NCI-H2196 (cell line): ENCODE measurements around the gene YJEFN3.

ENCODE experiments used
- DNase-seq: peaks from one replicate; lab custom pipeline; 2025; ENCODE audit not compliant: unreplicated experiment; lab: John Stamatoyannopoulos, UW

Gene YJEFN3

GRCh38 chr19:19553670-19554069, 25.0 kb downstream of the YJEFN3 start:
- no peak for DNase-seq

GRCh38 chr19:19554074-19555023, 25.6 kb downstream of the YJEFN3 start:
- DNase-seq = peak; percentile 30

GRCh38 chr19:19558055-19558454, 29.3 kb downstream of the YJEFN3 start:
- DNase-seq = no peak

GRCh38 chr19:19558636-19559035, 29.9 kb downstream of the YJEFN3 start:
- DNase-seq = no peak

- DNase-seq = no peak
These were observed 31.2 kb downstream of the YJEFN3 start for GRCh38 chr19:19559931-19560330.

- no peak for DNase-seq
These were observed 33.4 kb downstream of the YJEFN3 start for GRCh38 chr19:19561946-19562664.

- no peak for DNase-seq
These were observed 34.1 kb downstream of the YJEFN3 start for GRCh38 chr19:19562665-19563347.

DNA sequence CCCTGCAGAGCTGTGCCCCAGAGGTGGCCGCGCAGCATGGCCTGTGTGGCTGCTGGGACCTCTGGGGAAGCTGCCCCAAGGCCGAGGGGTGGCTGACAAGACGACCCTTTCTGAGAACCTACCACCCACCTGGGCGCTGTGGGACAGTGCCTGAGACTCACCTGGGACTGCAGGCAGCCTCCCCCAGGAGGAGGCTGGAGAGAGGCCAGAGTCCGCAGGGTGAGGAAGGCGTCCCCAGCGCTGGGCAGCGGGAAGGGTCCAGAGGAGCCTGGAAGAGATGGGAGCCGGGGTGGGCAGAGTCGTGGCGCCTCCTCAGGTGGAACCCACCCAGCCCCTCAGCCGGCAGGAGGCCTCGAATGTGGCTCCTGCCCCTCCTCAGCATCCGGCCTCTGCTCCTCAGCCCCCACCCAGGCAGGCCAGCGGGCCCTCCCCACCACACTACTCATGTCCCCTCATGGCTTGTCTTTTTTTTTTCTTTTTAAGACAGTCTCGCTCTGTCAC, 34.7 kb downstream of the YJEFN3 start:
- no peak for DNase-seq

GRCh38 chr19:19566306-19566705, 37.6 kb downstream of the YJEFN3 start:
- DNase-seq = no peak

- DNase-seq = no peak
These were observed 38.7 kb downstream of the YJEFN3 start for GRCh38 chr19:19567391-19567790.

DNA sequence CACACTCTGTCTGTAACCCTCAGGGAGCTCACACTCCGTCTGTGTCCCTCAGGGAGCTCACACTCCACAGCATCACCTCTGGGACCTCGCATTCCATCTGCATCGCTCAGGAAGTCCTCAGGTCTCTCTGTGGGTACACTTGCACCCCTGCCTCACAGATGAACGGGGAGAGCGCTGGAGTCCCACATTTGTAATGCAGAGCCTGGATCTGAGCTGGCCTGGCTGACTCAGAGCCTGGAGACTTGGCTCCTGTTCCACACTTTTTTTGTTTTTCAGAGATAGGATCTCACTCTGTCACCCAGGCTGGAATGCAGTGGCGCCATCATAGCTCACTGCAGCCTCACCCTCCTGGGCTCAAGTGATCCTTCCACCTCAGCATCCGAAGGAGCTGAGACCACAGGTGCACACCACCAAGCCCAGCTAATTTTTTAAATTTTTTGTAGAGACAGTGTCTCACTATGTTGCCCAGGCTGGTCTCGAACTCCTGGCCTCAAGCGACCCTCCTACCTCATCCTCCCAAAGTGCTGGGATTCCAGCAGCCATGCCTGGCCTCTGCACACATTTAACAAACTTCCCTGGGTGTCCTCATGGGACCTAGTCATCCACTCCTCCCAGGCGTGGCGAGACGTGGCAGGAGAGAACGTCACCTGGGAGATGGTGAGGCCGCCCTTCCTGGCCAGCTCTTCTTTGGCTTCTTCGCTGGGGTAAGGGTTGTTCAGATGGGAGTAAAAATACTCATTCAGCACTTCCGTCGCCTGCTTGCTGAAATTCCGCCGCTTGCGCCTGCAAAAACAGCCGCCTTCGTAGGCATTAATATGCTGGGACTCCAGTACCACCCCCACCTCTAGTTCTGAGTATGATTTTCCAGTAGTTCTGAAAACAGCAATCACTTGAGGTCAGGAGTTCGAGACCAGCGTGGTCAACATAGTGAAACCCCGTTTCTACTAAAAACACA, 40.4 kb downstream of the YJEFN3 start:
- DNase-seq = no peak

GRCh38 chr19:19570571-19570970, 41.9 kb downstream of the YJEFN3 start:
- DNase-seq = no peak

DNA sequence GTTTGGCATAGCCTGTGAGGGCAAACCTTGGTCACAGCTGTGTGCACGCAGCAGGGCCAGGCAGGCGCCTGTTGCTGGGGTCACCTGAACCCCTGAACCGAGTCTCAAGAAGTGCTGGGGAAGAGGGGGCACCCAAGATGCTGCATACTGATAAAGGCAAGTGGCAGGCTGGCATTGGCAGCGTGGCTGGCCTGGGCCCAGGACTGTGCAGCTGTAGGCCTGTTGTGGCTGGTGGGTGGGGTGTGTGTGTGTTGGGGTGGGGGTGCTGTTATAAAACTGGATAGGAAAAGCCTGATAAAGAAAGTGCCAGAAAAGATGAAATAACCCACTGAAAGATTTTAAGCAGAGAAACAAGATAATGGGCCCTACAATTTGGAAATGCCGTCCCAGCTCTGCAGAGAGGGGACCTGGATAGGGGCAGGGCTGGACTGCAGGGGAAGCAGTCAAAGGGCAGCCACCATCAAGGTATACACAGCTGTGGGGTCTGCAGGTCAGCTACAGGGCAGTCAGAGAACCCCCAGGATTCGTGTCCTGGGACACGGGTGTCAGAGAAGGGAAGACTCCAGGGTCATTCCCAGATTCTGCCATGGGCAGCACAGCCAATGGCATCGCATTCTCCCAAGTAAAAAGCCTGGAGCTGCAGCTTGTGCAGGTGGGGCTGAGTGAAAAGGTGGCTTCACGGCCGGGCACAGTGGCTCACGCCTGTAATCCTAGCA, 42.5 kb downstream of the YJEFN3 start:
- no peak for DNase-seq

DNA sequence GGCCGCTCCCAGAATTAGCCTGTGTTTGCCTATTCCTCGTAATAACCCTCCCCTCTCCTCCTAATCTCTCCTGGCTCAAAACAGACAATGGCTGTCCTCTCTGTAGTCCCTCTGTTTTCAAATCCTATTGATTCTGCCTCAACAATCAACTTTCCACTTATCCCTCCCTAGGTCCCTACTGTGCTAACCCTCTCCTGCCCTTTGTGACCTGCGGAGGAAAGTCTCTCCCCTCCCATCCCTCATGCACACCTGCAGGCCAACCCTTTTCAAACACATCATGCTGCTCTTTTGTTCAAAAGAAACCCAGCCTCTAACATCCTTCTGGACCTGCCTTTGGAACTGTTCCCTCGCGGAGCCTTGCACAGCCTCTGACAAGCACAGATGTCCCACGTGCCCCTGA, 46.7 kb downstream of the YJEFN3 start:
- DNase-seq = no peak

DNA sequence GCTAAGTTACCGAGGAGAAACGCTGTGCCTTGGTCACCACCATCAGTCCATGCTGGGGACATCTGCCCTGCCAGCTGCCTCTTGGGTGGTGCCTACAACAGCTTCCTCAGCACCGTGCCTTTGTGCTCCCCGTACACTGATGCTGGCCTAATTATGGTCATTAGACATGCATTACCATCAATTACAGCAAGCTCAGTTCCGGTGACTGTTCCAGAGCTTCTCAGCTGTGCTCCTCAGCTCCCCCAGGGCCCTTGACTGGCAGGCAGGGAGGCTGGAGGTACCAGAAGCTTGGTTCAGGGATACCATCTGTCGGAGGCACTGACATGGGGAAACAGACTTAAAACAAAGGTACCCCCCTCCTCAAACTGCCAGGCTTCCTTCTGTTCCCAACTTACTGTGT, 49.5 kb downstream of the YJEFN3 start:
- DNase-seq = no peak

DNA sequence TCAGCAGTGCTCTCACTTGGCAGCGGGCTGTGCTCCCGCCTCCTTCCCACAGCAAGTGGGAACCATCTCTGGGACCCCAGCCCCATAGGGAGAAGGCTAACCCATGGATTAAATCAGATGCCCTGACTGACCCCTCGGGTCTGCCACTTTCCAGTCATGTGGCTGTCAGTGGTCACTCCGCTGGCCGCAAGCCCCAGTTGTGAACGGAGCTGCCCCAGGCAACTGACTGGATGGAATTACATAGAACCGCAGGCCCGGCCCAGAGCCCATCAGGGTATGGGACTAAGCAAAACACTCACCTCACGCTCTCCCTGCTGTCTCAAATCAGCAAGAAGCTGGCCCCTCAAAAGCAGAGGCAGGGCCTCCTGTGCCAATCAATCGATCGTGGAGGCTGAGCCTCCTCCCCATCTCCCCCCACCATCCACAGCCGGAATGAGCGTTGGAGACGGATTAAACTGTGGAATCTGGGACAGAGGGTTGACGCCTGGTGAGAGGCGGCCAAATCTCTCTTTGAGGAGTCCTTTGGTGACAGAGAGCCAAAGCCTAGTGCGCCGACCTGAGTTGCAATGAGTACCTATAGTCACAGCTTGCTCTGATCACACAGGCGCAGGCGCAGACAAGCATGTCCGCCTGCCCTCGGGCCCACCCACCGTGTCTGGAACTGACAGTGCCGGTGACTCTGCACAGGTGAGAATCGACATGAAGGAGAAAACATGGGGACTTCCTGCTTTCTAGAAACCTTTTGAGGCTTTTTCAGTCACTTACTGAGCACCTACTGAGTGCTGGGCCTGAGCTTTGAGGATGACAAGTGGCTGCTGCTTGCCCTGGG, 51.0 kb downstream of the YJEFN3 start:
- DNase-seq = no peak

DNA sequence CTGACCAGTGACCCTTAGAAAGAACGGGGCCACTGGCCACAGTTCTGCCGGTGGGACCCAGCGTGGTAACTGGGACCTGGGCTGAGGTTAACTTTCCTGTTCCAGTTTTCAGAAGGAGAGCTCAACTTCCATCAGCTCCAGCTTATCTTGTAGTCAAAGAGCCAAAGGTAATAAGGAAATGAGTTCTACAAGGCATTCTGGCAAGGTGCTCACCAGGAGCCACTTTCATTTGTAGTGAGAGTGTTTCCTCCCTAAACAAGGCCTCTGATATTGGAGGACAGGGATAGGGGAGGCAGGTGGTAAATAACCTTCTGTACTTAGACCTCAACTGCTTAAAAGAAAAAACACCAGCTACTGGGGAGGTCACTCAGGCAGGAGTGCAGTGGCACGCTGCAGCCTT, 51.7 kb downstream of the YJEFN3 start:
- no peak for DNase-seq

DNA sequence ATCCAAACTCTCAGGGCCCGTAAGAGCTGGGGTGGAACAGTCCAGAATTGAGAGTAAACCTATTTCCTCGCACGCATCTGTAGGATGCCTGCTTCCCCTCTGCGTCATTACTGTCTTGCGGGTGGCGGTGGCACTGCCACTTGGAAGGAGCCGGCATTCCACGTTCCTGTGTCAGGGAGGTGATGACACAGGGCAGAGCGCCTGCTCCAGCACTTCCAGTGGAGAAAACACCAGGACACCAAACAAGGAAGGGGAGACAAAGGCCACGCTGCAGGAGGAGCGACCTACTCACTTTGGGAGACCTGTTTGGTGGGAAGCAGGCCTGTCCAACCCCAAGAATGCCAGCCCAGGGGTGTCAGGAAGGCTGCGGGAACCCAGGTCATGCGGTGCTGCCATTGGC, 52.7 kb downstream of the YJEFN3 start:
- no peak for DNase-seq

GRCh38 chr19:19582471-19582870, 53.8 kb downstream of the YJEFN3 start:
- DNase-seq = no peak
